Prostate gland (tissue), 2 donors: ENCODE results near the gene OSMR.

ENCODE experiments used
- POLR2AphosphoS5 ChIP-seq: sonication (generic); formaldehyde crosslinking; IDR thresholded peaks from one replicate; pipeline ENCODE4 v1.6.1; 2017; ENCODE audit warnings: antibody characterized with exemption
- TF ChIP-seq, protein P1 (sequence below), 4 experiments: fragments of 200-600 bp in 2 of 4; fragments of 450-650 bp in 2 of 4; sonication (generic) in 2 of 4; IDR thresholded peaks; 1 replicate in 3 of 4; 2 replicates in 1 of 4; pipeline ENCODE4 v1.5.1; 2016 to 2019; ENCODE audit warnings: antibody characterized with exemption in 4 of 4, mild to moderate bottlenecking in 2 of 4, moderate library complexity in 2 of 4

DNA sequence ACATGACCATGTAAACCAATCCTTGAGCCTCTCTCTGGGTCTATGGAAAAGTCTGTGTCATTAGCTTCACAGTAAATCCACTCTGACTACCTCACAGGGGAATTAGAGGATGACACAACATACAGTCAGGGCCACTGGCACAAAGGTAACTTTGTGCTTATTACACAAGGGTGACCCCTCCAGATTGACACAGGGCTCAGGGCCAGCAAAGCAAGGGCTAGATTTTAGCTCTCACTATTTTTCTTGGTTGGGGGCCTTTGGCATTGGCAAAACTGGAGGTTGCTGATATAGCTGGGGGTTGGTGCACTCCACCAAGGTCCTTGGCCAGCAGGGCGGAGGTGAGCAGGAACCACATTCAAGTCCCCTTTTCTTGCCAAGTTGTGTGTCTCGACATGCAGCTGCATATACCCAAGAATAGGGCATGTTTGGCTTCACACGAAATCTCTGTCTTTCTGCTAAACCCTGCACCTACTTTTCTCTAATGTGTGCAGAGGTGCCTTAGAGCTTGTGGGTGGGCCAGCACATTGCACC, 15.2 kb upstream of the OSMR start:
- TF ChIP-seq, protein P1, sequence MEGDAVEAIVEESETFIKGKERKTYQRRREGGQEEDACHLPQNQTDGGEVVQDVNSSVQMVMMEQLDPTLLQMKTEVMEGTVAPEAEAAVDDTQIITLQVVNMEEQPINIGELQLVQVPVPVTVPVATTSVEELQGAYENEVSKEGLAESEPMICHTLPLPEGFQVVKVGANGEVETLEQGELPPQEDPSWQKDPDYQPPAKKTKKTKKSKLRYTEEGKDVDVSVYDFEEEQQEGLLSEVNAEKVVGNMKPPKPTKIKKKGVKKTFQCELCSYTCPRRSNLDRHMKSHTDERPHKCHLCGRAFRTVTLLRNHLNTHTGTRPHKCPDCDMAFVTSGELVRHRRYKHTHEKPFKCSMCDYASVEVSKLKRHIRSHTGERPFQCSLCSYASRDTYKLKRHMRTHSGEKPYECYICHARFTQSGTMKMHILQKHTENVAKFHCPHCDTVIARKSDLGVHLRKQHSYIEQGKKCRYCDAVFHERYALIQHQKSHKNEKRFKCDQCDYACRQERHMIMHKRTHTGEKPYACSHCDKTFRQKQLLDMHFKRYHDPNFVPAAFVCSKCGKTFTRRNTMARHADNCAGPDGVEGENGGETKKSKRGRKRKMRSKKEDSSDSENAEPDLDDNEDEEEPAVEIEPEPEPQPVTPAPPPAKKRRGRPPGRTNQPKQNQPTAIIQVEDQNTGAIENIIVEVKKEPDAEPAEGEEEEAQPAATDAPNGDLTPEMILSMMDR (IDR thresholded peaks at IDR 0.05): no peak
- no peak for TF ChIP-seq POLR2AphosphoS5
